Mesenteric fat pad (tissue), 1 donor: ENCODE data around the gene PRKG1. TPM values are rescaled to one million over a fixed set of nuclear protein-coding genes. Genes with fewer than 3 reads are reported as not detected.

ENCODE experiments used
- DNase-seq: peaks from one replicate; pipeline ENCODE4 v3.0.0-alpha.2; 2020; ENCODE audit warnings: low spot score
- total RNA-seq: library from RNA; stranded (reverse); fragmentation: NEBNext Ultra II Directional; extraction: Animal tissue kit (Norgen Biotek cat#: 25700); gene quantifications from one replicate; pipeline ENCODE4 v1.2.1, GENCODE V29; 2021
- donor health status: DM: yes; HTN: yes; CAD: no.

PRKG1 gene
- total RNA-seq, 1 donor from 2014 or later = 12.9 TPM

DNA sequence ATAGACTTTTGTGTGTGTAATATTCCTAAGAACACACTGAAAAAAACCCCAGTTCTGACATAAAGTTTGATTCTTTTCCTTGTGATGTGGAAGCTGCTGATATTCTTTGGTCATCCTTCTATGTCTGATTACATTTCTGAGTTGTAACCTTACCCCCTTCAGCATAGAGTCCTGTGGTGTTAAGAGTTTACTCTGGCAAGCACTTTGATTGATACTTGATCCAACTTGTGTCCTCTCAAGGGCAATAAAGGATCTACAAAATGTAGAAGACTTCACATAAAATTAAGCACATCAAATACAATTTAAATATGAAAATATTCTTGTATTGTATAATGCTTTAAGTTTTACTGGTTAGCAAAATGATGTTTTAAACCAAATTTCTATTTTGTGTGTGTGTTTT lies 1018.1 kb downstream of the PRKG1 start:
- no peak for DNase-seq

DNA sequence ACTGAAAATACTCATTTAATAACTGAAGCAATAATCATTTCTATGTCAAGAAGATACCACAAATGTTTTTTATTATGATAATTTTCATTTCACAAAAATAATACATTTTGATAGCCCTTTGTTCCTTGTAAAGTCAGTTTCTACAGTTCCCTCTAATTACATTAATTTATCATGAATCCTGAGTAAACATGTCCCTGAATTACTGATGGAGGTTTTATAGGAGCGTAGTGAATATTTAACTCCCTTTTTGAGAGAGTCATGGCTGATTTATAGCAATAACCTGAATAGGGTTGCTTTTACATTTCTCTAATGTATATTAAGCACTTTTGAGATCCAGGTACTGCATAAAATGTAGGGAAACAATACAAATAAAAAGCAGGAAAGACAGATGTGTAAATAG lies 1023.8 kb downstream of the PRKG1 start:
- no peak for DNase-seq

DNA sequence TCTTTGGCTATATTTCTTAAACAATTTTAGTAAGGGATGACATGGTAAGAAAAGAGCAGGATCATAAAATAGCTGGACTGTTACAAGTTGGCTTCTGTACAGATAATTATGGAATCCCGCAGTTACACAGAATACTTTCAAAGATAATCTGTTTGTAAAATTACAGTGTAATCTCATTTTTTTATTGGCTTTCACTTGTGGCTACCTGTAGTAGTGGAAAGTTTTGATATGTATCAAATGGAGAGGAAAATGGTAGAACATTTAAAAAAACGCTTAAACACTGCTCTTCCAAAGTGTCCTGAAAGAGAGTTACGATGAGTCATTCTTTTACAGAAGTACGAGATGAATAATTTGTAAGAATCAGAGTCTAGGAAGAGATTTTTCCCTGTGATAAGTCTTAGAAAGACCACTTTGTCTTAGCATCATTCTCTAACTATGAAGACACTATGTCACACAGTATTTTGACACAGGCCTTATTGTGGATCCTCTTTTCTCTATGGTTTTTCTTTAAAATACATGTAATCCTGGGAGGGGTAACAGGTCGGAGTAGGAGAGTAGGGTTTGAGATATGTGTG lies 1024.8 kb downstream of the PRKG1 start:
- DNase-seq = no peak

DNA sequence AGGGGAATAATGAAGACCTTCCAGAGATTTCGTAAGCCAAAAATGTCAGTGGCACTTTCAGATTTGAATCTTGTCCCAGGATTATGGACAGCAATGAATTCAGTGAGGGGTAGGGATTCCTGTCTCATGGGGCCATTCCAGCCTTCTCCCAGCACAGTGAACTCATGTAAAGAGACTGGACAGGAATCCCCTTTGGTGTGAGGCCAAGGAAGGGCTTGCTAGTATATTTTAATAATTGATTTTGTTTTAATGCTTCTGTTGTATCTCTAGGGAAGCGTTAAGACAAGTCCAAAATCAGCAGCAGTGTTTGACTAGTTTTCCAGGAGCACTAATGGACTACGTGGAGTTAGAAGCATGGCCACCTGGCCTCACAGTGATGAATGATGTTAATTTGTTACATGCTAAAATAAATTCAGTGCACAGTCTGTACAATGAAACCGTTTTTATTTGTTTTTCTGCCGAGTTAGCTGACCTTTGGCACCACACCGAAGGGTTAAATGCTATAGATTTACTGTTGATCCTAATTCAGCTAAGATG lies 1025.8 kb downstream of the PRKG1 start:
- no peak for DNase-seq

DNA sequence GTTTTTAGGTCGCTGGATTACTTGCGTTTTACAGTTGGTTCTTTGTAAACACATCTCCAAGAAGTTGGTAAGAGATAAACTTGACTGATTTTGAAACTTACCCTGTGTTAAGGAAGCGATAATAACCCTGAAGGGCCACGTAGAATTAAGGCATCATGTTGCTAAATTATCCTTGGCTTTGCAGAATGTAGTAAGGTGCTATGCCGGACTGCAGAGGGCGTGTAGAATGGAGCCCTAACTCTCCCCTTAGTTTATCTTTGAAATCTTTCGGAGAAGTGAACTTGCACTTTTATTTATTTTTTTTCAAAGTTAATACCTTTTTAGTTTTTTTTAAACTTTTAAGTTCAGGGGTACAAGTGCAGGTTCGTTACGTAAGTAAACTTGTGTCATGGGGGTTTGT lies 1031.0 kb downstream of the PRKG1 start:
- no peak for DNase-seq

DNA sequence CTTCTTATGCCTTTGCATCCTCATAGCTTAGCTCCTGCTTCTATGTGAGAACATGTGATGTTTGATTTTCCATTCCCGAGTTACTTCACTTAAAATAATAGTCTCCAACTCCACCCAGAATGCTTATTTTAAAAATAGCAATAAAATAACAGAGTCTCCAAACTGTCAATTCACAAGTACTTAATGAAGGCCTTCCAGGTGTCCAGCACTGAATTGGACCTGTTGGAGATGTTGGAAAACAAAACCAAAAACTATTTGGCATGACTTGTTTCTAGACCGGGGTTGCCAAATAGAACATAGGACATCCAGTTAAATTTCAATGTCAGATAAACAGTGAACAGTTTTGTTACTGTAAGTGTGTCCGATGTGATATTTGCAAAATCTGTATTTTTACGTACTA lies 1031.7 kb downstream of the PRKG1 start:
- no peak for DNase-seq

DNA sequence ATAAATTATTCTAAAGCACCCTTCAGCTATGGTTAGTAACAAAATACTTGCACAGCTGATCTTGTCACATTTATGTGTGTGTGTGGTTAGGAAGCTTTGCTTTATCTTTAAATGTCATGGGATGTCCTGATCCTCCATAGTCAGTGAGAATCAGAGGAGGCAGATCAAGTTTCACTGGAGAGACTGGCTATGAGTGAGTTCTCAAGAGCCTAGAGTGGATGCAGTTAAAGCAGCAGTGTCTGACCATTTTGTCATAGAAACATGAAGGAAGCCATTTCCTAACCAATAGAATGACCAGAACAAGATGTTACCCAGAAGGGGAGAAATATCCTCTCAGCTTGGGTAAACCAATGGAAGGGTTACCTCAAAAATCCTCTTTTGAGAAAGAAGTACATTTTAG lies 1032.6 kb downstream of the PRKG1 start:
- no peak for DNase-seq

DNA sequence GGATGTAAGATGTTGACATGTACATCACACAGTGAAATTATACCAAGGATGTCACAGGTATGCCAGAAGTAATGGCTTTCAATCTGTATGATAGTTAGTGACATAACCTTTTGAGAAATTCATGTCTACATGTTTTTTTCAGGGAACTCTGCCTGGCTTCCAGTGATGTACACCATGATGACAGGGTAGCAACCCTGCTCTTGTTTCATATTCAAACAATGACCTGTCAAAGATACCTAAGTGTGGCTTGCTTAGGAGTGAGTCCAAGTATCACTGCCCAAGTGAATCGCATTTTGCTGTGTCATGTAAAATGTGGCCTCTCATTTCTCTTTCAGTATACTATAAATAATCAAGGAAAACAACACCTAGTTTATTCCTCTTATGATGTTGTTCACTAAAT lies 1033.9 kb downstream of the PRKG1 start:
- DNase-seq = no peak

DNA sequence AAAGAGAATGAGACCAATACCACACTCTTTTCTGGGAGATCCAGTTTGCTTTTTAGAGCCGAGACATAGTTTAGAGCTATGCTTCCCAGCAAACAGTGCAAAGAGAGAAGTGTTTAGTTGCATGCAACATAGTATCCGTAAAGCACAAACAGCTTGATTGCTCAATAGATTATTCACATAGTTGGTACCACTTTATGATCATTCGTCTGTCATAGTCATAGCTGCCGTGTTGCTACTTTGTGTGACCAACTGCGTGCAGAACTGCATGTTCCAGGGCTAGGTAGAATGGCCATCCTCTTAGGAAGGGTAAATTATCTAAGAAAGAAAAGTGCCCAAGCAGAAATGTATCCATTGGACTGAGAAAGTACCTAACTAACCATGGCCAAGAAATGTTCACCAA lies 1036.3 kb downstream of the PRKG1 start:
- no peak for DNase-seq

DNA sequence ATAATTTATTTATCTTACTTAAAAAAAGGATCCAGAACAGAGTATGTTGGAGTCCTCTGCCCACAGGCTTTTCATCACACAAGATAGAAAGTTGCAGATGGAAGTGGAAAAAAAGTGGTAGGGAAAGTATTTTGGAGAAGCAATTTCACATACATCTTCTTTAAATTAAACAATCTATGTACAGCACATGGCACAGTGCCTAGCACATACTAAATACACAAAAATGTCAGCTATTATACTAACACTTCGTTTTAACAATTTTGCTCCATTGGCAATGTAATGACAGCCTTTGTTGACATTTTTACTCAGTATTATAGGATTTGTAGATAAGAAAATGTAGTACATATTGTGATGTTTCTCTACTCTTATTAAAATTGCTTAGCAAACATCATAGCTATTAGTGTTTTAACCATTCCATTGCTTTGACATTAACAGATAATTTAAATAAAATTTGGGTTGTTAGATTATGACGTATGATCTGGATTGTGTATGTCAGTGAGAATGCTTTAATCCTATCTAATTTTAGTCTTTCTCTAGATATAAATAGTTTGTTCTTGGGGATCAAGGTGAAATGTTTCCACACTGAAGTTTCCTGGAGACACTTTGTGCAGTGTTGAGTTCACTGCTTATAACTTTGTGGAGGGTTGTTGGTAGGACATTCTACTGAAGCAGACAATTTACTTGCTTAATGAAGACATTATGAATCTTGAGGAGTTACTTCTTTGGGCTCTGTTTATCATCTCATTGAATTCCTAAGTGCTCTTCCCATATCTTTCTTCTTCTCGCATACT lies 1037.0 kb downstream of the PRKG1 start:
- no peak for DNase-seq

DNA sequence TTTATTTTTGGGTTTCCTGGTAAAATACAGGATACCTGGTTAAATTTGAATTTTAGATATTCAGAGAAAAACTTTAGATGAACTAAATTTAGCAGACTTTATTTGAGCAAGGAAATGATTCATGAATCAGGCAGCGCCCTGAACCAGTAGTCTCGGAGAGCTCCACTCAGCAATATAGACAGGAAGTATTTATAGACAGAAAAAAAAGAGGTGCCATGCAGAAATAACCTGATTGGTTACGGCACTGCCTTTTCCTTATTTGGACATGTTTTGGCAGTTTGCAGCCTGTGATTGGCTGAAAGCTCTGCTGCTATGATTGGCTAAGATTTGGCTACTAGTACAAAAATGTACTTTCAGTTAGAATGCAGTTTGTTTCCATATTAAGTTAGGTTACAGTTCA lies 1041.5 kb downstream of the PRKG1 start:
- no peak for DNase-seq

DNA sequence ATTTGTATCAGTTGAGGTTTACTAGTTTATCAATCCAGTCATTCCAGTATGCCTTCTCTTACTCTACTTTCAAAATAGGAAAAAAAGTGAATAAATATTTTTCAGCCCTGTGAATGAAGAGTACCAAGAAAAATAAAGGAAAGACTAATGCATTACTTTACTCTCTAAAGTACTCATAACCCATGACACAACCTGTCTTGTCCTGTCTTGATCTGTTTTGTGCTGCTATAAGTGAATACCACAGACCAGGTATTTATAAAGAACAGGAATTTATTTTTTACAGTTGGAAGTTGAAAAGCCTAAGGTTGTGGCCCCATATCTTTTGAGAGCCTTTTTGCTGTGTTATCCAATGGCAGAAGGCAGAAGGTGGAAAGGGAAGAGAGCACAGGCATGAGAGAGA lies 1045.2 kb downstream of the PRKG1 start:
- DNase-seq = no peak

DNA sequence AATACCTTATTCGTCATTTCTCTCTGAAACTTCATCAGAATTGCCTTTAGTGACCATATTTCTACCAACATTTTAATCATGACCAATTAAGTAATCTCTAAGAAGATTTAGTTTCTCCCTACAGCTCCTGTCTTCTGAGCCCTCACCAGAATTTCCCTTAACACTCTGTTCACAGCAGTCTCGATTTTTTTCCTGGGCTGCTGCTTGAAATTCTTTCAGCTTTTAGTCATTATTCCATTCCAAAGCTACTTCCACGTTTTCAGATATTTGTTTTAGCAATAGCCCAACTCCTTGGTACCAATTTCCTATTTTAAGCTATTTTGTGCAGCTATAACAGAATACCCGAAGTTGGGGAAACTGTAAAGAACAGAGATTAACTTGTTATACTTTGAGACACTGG lies 1047.4 kb downstream of the PRKG1 start:
- DNase-seq = no peak

DNA sequence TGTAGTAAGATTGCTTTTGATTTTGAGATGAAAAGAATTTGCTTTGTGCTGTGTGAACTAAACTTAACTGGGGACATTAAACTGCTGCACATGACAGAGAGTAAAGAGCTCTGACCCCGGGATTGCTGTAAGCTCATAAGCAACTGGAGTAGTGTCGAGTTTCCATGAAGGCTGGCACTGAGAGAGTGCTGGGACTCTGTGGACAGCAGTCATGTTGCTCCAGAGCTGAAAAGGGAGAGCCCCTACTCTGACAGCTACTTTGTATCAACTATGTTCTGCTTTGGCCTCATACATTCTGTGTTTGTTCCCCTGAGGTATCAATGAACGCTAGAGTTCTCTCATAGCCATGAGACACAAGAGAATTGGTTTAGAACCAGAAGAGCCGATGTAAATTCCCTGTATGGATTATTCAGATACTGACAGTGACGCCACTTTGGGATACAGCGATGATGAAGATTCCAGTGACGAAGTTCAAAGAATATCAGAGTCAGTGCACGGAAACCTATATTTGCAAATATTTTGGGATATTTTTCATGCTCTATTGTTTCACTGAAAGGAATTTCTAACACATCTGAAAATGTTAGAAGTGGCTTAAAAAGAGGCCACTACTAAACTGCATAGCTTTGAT lies 1053.9 kb downstream of the PRKG1 start:
- no peak for DNase-seq

DNA sequence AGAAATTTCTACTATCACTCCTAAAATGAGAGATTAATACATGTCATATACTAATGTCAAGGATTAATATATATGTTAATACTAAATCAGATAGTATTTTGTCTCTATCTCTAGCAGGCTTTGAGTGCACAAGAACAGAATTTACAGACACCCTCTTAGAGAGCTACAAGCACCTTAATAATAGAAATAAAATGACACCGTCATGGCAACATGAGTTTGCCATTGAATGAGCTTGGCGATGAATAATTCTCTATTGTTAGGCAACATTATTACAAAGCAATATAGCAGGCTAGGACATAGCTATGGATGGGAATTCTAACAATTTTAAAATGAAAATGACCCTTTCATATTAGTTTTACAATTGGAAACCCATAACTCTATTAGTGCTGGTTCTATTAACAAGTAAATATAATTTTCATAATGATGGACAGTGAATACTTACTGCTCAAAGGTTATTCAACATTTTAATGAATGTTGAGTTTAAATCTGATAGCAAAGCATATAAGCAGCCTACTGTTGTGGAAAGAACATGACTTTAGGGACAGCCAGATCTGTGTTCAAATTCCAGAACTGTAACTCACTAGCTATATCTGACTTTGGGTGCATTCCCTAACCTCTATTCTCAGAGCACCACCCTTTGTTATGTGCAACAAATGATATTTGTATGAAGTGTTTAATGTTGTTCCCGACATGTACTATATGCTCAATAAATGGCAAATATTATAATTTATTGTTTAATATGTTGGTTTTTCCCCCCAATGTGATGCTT lies 1055.3 kb downstream of the PRKG1 start:
- no peak for DNase-seq

DNA sequence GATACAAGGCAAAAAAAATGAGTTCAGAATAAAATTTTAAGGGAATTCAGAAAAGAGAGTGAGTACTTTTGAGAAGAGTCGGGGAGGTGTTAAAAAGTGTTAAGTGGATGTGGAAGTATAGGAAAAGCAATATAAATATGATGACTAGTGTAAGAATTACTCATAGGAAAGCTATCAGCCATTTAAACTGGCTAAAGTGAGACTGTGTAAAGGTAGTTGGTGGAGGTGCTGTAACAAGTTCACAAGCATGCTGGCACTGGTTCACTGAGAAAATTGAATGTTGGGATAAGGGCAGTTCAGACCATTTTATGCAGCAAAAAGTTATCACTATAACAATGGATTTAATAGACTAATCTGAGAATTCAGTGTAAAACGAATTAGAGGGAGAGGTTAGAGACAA lies 1060.8 kb downstream of the PRKG1 start:
- DNase-seq = no peak

DNA sequence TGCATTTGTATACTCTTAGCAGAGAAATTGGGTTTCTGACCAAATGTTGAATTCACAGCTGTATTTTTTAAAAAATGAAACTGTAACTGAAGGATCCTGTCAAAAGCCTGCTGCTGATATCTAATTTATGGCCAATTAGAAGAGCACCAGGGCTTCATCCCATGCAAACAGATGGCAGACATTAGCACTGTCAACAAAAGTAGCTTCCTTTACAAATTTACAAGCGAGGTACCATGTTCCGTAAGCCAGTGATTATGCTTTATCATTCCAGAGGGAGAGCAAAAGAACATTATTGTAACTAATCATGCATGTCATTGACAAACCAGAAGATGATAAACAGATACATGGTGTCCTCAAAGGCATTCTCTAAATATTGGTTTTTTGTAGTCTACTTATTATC lies 1062.6 kb downstream of the PRKG1 start:
- DNase-seq = no peak

DNA sequence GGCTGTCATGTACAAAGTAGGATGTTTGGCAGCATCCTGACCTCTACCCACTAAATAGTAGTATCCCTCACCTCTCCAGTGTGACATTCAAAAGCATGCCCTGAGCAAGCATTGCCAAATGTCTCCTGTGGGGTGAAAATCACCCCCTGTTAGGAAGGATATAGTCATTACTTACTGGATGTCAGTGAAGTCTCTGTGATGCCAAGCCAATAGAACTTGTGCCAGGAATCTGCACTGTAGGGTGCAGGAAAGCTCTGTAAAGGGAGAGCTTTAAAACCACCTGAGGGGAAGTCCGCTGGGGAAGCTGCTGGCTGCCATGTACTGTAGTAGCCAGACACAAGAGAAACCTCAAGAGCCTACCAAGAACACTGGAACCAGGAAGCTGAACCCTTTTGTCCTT lies 1069.1 kb downstream of the PRKG1 start:
- DNase-seq = no peak

DNA sequence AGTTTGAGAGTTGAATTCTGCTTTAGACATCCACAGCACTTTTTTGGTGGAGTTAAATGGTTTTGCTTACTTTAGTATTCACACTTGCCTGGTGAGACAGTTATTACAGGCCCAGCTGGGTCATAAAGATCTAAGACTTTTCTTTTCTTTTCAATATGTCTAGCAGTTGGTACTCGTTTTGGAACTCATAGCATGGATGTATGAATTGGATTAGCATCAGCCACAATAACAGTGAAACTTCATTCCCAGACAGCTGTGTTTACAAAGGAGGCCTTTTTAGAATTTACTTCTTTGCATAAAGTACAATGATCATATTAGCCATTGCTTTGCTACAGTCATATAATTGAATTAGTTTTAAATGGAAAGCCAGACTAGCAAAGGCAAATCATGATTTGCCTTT lies 1071.3 kb downstream of the PRKG1 start:
- no peak for DNase-seq

DNA sequence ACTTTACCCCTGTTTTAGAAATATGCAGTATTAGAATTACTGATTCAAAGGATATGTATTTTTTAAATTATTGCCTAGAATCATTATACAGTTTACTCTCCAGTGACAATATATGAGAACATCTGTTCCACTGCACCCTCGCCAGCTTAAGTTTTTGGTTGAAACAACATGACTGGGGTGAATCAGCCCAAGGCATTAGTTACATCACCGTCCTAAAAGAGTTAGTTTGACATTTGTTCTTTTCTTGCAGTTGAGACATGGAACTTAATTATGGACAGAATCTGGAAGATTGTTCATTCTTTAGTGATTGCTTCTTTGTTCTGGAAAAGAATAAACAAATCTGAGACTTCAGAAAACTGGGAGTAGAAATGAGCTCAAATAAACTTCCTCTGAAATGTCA lies 1072.5 kb downstream of the PRKG1 start:
- no peak for DNase-seq

DNA sequence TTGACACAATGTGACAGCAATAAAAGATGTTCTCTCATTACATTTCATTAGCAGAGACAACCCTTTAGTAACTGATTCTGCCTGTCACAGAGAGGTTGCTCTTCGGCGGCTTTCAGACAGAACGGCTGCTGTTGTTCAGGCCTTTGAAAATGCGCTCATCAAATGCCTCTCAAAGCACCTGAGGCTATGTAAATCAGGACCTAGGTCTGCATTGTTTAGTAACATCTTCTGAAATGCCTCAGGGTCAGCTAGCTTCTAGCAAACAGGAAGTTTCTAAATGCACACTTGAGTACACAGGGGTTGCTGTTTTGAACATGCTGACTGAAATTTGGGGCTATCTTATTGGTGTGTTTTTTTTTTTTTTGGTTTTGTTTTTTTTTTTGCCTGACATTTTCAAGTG lies 1096.5 kb downstream of the PRKG1 start:
- no peak for DNase-seq

DNA sequence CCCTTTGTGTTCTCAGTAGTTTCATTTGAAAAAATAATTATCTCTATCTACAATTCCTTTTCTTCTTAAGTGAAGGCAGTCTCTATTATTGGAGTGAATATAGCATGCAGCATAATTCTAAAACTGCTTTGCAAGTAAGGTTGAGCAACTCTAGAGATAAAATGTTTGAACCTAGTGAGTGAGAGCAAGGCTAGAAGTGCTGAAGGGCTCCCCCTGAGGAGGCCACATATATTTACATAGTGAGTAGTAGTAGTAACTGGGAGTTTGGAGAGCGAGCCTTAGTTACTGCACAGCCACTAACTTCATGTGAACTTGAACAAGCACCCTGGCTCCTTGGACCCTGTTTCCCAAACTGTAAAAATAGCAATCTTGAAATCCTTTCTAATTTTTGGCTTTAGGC lies 1098.3 kb downstream of the PRKG1 start:
- no peak for DNase-seq
